GM12892 (cell line): ENCODE results near the gene CCDC149.

Experiments
- POLR2A ChIP-seq: IDR thresholded peaks from 2 replicates; pipeline ENCODE4 v1.6.1; 2011; ENCODE audit warnings: low read depth, low read length, control low read depth
- POLR2AphosphoS5 ChIP-seq: IDR thresholded peaks from 2 replicates; pipeline ENCODE4 v1.6.1; 2011; ENCODE audit warnings: low read depth, low read length, control low read depth
- TAF1 ChIP-seq: IDR thresholded peaks from 2 replicates; pipeline ENCODE4 v1.6.1; 2011; ENCODE audit warnings: low read depth, mild to moderate bottlenecking, control low read depth, low read length, borderline replicate concordance

- no peak for TF ChIP-seq POLR2AphosphoS5
- TF ChIP-seq POLR2A = no peak
- TF ChIP-seq TAF1 = no peak
Measured at GRCh38 chr4:24865401-24865800, 47.4 kb downstream of the CCDC149 start.
